Mesenchymal stem cell (in vitro differentiated cells and primary cell): Measurements from ENCODE around the gene NAXD.

Source experiments
- DNase-seq: peaks from one replicate; pipeline ENCODE4 v3.0.0-alpha.2; 2013
- H2AFZ ChIP-seq: one replicate; pipeline ENCODE4 v1.6.1; 2013; ENCODE audit warnings: low read depth, mild to moderate bottlenecking, control low read depth, inconsistent platforms, low read length, moderate library complexity
- H2AK5ac ChIP-seq: 2 replicates; pipeline ENCODE4 v1.6.1; 2013; ENCODE audit warnings: low read length, moderate library complexity, mild to moderate bottlenecking, inconsistent platforms; ENCODE audit not compliant: severe bottlenecking
- H2BK120ac ChIP-seq: one replicate; pipeline ENCODE4 v1.6.1; 2013; ENCODE audit warnings: low read depth, mild to moderate bottlenecking, inconsistent platforms, low read length, moderate library complexity
- H2BK12ac ChIP-seq, 2 experiments: one replicate each; pipeline ENCODE4 v1.6.1; 2013; ENCODE audit warnings: inconsistent platforms in 2 of 2, low read length in 2 of 2, mild to moderate bottlenecking in 2 of 2, moderate library complexity in 2 of 2, control low read depth in 1 of 2
- H2BK15ac ChIP-seq: one replicate; pipeline ENCODE4 v1.6.1; 2013; ENCODE audit warnings: mild to moderate bottlenecking, low read depth, inconsistent platforms; ENCODE audit not compliant: poor library complexity, severe bottlenecking
- H2BK5ac ChIP-seq: 2 replicates; pipeline ENCODE4 v1.6.1; 2013; ENCODE audit warnings: low read depth, mild to moderate bottlenecking, low read length, control low read depth, inconsistent platforms; ENCODE audit not compliant: poor library complexity, severe bottlenecking
- H3K14ac ChIP-seq, 2 experiments: one replicate each; pipeline ENCODE4 v1.6.1; 2013; ENCODE audit warnings: inconsistent platforms in 2 of 2, low read length in 2 of 2, control low read depth in 1 of 2, mild to moderate bottlenecking in 1 of 2, moderate library complexity in 1 of 2
- H3K18ac ChIP-seq, 2 experiments: one replicate each; pipeline ENCODE4 v1.6.1; 2013; ENCODE audit warnings: inconsistent platforms in 2 of 2, low read length in 2 of 2, control low read depth in 1 of 2, low read depth in 1 of 2, mild to moderate bottlenecking in 1 of 2
- H3K23ac ChIP-seq, 2 experiments: one replicate each; pipeline ENCODE4 v1.6.1; 2013; ENCODE audit warnings: inconsistent platforms in 2 of 2, low read length in 2 of 2, mild to moderate bottlenecking in 2 of 2, moderate library complexity in 2 of 2, control low read depth in 1 of 2
- H3K27ac ChIP-seq: 2 replicates; pipeline ENCODE4 v1.5.1; 2013; ENCODE audit warnings: mild to moderate bottlenecking, moderate library complexity, low read length, control low read depth, inconsistent platforms; ENCODE audit not compliant: poor library complexity, severe bottlenecking
- H3K27me3 ChIP-seq, 2 experiments: 2 replicates each; pipeline versions ENCODE4 v1.6.1 to v1.7.0; 2013; ENCODE audit warnings: low read length in 2 of 2, mild to moderate bottlenecking in 2 of 2, moderate library complexity in 2 of 2, control low read depth in 1 of 2, inconsistent platforms in 1 of 2; ENCODE audit not compliant: control insufficient read depth in 1 of 2, insufficient read depth in 1 of 2
- H3K36me3 ChIP-seq, 2 experiments: 2 replicates each; pipeline versions ENCODE4 v1.6.1 to v1.7.0; 2013; ENCODE audit warnings: low read length in 2 of 2, control low read depth in 1 of 2, inconsistent platforms in 1 of 2, low read depth in 1 of 2, mild to moderate bottlenecking in 1 of 2; ENCODE audit not compliant: insufficient read depth in 2 of 2, control insufficient read depth in 1 of 2
- H3K4ac ChIP-seq, 2 experiments: one replicate each; pipeline ENCODE4 v1.6.1; 2013; ENCODE audit warnings: inconsistent platforms in 2 of 2, low read length in 2 of 2, mild to moderate bottlenecking in 2 of 2, moderate library complexity in 2 of 2, control low read depth in 1 of 2, low read depth in 1 of 2
- H3K4me1 ChIP-seq: 2 replicates; pipeline ENCODE4 v1.6.1; 2013; ENCODE audit warnings: low read depth, low read length, control low read depth; ENCODE audit not compliant: control insufficient read depth, insufficient read depth
- H3K4me2 ChIP-seq: 2 replicates; pipeline ENCODE4 v1.6.1; 2013; ENCODE audit warnings: low read length, mild to moderate bottlenecking, inconsistent platforms; ENCODE audit not compliant: poor library complexity, severe bottlenecking
- H3K4me3 ChIP-seq, 2 experiments: 2 replicates each; pipeline versions ENCODE4 v1.5.1 to v1.7.0; 2013; ENCODE audit warnings: low read length in 2 of 2, mild to moderate bottlenecking in 2 of 2, control low read depth in 1 of 2, low read depth in 1 of 2; ENCODE audit not compliant: insufficient read depth in 1 of 2
- H3K79me1 ChIP-seq: replicated peaks from 2 replicates; pipeline ENCODE4 v1.6.1; 2013; ENCODE audit warnings: mild to moderate bottlenecking, control low read depth, low read length, inconsistent platforms; ENCODE audit not compliant: poor library complexity, severe bottlenecking
- H3K9ac ChIP-seq: 2 replicates; pipeline ENCODE4 v1.7.0; 2013; ENCODE audit warnings: mild to moderate bottlenecking, low read length, moderate library complexity
- H3K9me3 ChIP-seq: 2 replicates; pipeline ENCODE4 v1.7.0; 2013; ENCODE audit warnings: mild to moderate bottlenecking, low read length; ENCODE audit not compliant: control insufficient read depth
- H4K8ac ChIP-seq: one replicate; pipeline ENCODE4 v1.6.1; 2013; ENCODE audit warnings: inconsistent platforms, mild to moderate bottlenecking, low read length, moderate library complexity
- H4K91ac ChIP-seq: one replicate; pipeline ENCODE4 v1.6.1; 2013; ENCODE audit warnings: mild to moderate bottlenecking, low read length, inconsistent platforms
- WGBS: methylation state at CpG from one replicate; pipeline ENCODE4 v1.1.7; 2013; ENCODE audit warnings: mixed read lengths; 5-methylcytosine and 5-hydroxymethylcytosine counted together

The NAXD gene

DNA sequence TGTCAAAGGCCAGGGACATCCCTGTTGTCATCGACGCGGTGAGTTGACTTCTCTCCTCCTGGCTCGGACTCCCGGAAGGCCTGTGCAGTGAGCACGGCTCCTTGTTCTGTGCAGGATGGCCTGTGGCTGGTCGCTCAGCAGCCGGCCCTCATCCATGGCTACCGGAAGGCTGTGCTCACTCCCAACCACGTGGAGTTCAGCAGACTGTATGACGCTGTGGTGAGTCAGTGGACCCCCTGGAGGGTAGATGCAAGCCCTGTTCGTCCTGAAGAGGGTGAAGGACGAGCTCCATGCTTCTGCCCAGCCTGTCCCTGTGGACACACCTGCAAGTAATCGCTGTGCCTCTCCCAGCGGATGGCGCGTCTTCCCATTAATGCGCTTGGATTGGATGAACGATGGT lies 19.2 kb downstream of the NAXD start:
- Histone ChIP-seq H3K79me1 (peaks cover 36% of the 10 kb centered on the region), H3K9me3 (no peaks in the 10 kb centered on the region), H3K4ac (no peak overlapping the region), H3K18ac (peak overlapping the region in 1 of 2 experiments; percentile 46), H4K91ac (no peak overlapping the region), H3K4me2 (no peak overlapping the region), H4K8ac (no peak overlapping the region), H3K4me1 (peaks cover 16% of the 10 kb centered on the region), H3K27ac (peak overlapping the region; percentile 46), H2BK5ac (no peak overlapping the region), H3K23ac (no peak overlapping the region), H3K4me3 (no peak overlapping the region), H2BK12ac (no peak overlapping the region), H2BK15ac (no peak overlapping the region), H2AFZ (no peak overlapping the region), H2AK5ac (peak overlapping the region; percentile 5), H2BK120ac (no peak overlapping the region), H3K9ac (no peak overlapping the region), H3K27me3 (no peaks in the 10 kb centered on the region), H3K14ac (no peak overlapping the region), H3K36me3 (peaks cover 58 to 79% of the 10 kb centered on the region in 2 experiments)
- 71% methylated on average over 19 of the region's 19 CpGs for WGBS
- DNase-seq, result peak; percentile 80

GRCh38 chr13:110635405-110636002 lies 20.2 kb downstream of the NAXD start:
- Histone ChIP-seq H3K18ac (no peak overlapping the region), H3K4ac (no peak overlapping the region), H2BK5ac (no peak overlapping the region), H2BK12ac (no peak overlapping the region), H3K4me1 (peaks cover 16% of the 10 kb centered on the region), H3K9me3 (no peaks in the 10 kb centered on the region), H3K9ac (no peak overlapping the region), H3K27ac (no peak overlapping the region), H3K27me3 (no peaks in the 10 kb centered on the region), H2BK120ac (no peak overlapping the region), H3K14ac (no peak overlapping the region), H4K8ac (no peak overlapping the region), H2AFZ (no peak overlapping the region), H2AK5ac (no peak overlapping the region), H3K4me3 (no peak overlapping the region), H4K91ac (no peak overlapping the region), H3K4me2 (no peak overlapping the region), H2BK15ac (no peak overlapping the region), H3K23ac (no peak overlapping the region), H3K36me3 (peaks cover 60 to 79% of the 10 kb centered on the region in 2 experiments), H3K79me1 (peaks cover 34% of the 10 kb centered on the region)
- no peak for DNase-seq
- WGBS, result 95% methylated on average over 16 of the region's 19 CpGs

- H3K27ac ChIP-seq, result no peak overlapping the region
- no peak overlapping the region for H2BK5ac ChIP-seq
- H2BK15ac ChIP-seq, result no peak overlapping the region
- no peak overlapping the region for H4K91ac ChIP-seq
- no peak overlapping the region for H3K4ac ChIP-seq
- H3K14ac ChIP-seq, result no peak overlapping the region
- H3K9ac ChIP-seq, result no peak overlapping the region
- no peaks in the 10 kb centered on the region for H3K27me3 ChIP-seq
- no peak overlapping the region for H3K18ac ChIP-seq
- H2AFZ ChIP-seq, result no peak overlapping the region
- no peaks in the 10 kb centered on the region for H3K9me3 ChIP-seq
- DNase-seq, result no peak
- H4K8ac ChIP-seq, result no peak overlapping the region
- peaks cover 32% of the 10 kb centered on the region for H3K79me1 ChIP-seq
- H2BK12ac ChIP-seq, result no peak overlapping the region
- H3K4me1 ChIP-seq, result peaks cover 22% of the 10 kb centered on the region
- 96% methylated on average over 16 of the region's 16 CpGs for WGBS
- H2BK120ac ChIP-seq, result no peak overlapping the region
- H2AK5ac ChIP-seq, result no peak overlapping the region
- no peak overlapping the region for H3K4me2 ChIP-seq
- no peak overlapping the region for H3K23ac ChIP-seq
- H3K4me3 ChIP-seq, result no peak overlapping the region
- H3K36me3 ChIP-seq, result peaks cover 60 to 80% of the 10 kb centered on the region in 2 experiments
These were observed 20.7 kb downstream of the NAXD start for GRCh38 chr13:110636053-110636475.

- H2BK120ac ChIP-seq, result no peak overlapping the region
- no peak overlapping the region for H2AFZ ChIP-seq
- H3K4ac ChIP-seq, result no peak overlapping the region
- no peak overlapping the region for H2BK15ac ChIP-seq
- H3K27ac ChIP-seq, result no peak overlapping the region
- H3K36me3 ChIP-seq, result peaks cover 67 to 79% of the 10 kb centered on the region in 2 experiments
- no peak overlapping the region for H3K14ac ChIP-seq
- no peak overlapping the region for H3K4me2 ChIP-seq
- no peak overlapping the region for H3K23ac ChIP-seq
- H3K9me3 ChIP-seq, result no peaks in the 10 kb centered on the region
- H2AK5ac ChIP-seq, result no peak overlapping the region
- H4K8ac ChIP-seq, result no peak overlapping the region
- peaks cover 32% of the 10 kb centered on the region for H3K79me1 ChIP-seq
- H4K91ac ChIP-seq, result no peak overlapping the region
- H3K18ac ChIP-seq, result no peak overlapping the region
- 93% methylated on average over 14 of the region's 14 CpGs for WGBS
- H2BK5ac ChIP-seq, result no peak overlapping the region
- H3K9ac ChIP-seq, result no peak overlapping the region
- H3K27me3 ChIP-seq, result no peaks in the 10 kb centered on the region
- H3K4me1 ChIP-seq, result peaks cover 29% of the 10 kb centered on the region
- no peak for DNase-seq
- no peak overlapping the region for H2BK12ac ChIP-seq
- H3K4me3 ChIP-seq, result no peak overlapping the region
These were observed 21.4 kb downstream of the NAXD start for GRCh38 chr13:110636701-110637201.
